Activated CD4-positive, CD25-positive, alpha-beta regulatory T cell treated with anti-CD3 and anti-CD28 coated beads, Interleukin-2, amount 50 U/mL, for 24 hours (primary cell): ENCODE measurements around the gene CTSZ.
"Not testable (repeated sequence)": the region's sequence is repeated elsewhere in the genome, so short reads cannot be mapped to it uniquely, and the experiment has no call there.

Experiments used
- ATAC-seq, 2 donors: fragments of 150-1000 bp; cut with Tn5 transposase; one replicate each; pipeline ENCODE4 v1.10.0; 2021; ENCODE audit warnings: mild to moderate bottlenecking in 1 of 2, moderate library complexity in 1 of 2

CTSZ gene

DNA sequence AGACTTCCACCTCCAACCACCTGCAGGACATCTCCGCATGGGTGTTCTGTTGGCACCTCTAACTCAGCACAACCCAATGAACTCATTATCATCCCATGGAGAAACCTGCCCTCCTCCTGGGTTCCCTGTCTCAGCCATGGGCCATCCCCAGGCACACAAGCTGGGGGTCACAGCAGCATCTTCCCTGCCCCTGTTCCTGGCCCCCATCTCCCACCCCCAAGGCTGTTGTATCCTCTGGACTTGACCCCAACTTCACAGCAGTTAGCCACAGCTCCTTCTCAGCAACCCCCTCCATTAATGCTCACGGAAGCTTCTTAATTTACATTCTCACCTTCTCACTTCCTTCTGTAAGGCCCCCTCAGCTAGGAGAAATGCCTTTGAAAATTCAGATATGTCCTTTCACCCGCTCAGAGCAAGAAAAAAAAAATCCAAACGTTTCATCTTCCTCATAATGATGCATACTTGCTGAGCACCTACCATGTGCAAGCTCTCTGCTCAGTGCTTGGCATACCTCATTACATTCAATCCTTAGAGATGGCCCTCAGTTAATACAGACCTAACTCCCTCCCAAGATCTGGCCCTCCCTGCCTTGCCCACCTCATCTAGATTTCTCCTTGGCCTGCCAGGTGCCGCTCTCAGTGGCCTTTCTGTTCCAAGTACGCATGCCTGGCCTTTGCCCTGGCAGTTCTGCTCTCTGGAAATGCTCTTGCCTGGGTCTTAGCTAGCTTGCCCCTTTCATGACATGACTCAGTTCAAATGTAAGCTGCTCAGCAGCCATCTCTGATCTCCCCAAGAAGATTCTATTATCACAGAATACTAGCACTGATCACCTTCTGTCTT lies 28.5 kb downstream of the CTSZ start:
- ATAC-seq = no peak

- no peak for ATAC-seq
Measured at GRCh38 chr20:58976061-58976730, 30.9 kb downstream of the CTSZ start.

DNA sequence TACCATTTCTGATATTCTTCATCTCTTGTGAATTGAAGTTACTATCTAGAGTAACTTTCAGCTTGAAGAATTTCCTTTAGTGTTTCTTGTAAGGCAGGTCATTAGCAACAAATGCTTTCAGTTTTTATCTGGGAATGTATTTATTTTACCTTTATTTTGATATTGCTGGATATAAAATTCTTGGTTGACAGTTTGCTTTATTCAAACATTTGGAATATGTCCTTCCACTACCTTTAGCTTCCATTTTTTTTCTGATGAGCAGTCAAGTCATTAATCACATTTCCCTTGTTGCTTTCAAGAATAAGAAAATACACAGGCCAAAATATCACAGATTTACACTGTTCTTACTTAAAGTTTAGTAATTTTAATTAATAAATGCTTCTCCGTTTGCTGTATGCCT lies 31.7 kb downstream of the CTSZ start:
- ATAC-seq = no peak

DNA sequence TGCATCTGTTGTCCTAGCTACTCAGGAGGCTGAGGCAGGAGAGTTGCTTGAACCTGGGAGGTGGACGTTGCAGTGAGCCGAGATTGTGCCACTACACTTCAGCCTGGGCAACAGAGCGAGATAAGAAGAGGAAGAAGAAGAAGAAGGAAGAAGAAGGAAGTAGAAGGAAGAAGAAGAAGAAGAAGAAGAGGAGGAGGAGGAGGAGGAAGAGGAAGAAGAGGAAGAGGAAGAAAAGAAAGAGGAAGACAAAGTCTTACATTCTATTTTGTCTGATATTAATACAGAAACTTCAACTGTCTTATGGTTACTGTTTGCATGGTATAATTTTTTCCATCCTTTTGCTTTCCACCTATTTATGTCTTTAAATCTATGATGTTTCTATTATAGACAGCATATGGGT lies 33.2 kb downstream of the CTSZ start:
- ATAC-seq = no peak

GRCh38 chr20:58973179-58973578 lies 33.9 kb downstream of the CTSZ start:
- ATAC-seq = no peak

DNA sequence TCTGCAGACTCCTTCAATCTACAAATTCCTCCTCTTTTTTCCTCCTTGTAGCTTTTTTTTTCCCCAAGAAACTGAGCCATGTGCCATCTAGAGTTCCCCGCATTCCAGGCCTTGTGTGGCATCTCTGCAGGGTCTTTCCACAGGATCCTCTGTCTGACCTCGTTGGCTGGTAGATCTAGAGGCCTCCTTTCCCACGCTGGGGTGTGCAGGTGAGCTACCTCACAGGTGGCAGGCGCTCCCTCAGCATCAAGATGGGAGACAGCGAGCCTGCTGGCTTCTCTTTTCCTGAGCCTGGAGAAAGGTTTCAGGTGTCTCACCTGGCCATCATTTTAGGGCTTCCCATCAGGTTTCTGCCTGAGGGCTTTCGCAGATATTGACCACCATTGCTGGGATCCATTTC lies 35.6 kb downstream of the CTSZ start:
- no peak for ATAC-seq

DNA sequence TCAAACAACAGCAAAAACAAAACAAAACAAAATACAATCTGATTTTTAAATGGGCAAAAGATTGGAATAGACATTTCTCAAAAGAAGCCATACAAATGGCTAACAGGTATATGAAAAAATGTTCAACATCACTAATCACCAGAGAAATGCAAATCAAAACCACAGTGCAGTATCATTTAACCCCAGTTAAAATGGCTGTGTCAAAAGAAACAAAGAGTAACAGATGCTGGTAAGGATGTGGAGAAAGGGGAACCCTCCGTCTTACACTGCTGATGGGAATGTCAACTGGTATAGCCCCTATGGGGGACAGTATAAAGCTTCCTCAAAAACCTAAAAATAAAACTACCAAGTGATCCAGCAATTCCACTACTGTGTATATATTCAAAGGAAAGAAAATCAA lies 36.9 kb downstream of the CTSZ start:
- ATAC-seq = no peak

DNA sequence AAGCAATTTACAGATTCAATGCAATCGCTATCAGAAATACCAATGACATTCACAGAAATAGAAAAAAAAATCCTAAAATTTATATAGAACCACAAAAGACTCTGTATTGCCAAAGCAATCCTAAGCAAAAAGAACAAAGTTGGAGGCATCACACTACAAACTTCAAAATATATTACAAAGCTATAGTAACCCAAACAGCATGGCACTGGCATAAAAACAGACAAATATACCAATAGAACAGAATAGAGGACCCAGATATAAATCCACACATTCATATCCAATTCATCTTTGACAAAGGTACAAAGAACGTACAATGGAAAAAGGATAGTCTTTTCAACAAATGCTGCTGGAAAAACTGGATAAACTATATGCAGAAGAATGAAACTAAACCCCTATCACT lies 37.6 kb downstream of the CTSZ start:
- no peak for ATAC-seq

- ATAC-seq = no peak
Measured at GRCh38 chr20:58967652-58968429, 39.2 kb downstream of the CTSZ start.

- no peak for ATAC-seq
Measured at GRCh38 chr20:58965270-58966064, 41.6 kb downstream of the CTSZ start.

- not testable (repeated sequence) for ATAC-seq
Measured at GRCh38 chr20:58963922-58964321, 43.1 kb downstream of the CTSZ start.

DNA sequence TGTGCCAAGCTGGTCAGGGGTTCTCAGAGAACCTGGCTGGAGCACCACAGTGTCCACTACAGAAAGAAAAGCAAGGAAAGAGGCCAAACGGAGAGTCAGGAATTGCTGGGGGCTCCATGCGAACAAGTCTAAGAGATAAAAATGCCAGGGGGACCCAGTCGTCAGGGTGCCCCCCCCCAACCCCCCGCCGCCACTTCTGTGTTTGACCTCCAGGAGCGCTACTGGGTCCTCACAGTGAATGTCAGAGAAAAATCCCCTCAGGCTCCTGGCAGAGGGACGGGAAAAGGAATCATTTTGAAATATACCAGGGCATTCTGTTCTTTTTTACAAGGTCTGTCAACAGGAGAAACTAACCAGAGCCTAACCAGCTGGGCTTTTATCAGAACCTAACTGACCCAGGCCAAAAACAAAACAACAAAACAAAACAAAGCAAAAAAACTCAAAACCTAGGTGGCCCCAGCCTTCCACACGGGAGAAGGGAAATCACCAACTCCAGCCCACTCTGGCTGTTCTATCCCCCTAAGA lies 43.9 kb downstream of the CTSZ start:
- ATAC-seq = no peak

- ATAC-seq = no peak
Measured at GRCh38 chr20:58959652-58960051, 47.4 kb downstream of the CTSZ start.

DNA sequence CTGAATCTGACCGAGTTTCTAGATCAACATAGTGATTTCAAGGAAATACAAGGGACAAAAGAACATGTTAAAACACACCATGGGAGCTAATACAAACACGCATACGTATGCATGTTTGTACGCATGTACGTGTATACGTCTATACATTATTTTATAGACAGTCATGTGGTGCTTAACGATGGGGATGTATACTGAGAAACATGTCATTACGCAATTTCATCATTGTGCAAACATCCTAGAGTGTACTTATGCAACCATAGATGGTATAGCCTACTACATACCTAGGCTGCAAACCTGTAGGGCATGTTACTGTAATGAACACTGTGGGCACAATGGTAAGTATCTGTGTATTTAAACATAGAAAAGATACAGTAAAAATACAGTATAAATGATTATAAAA lies 51.0 kb downstream of the CTSZ start:
- ATAC-seq = no peak

GRCh38 chr20:58953050-58953449 lies 54.0 kb downstream of the CTSZ start:
- no peak for ATAC-seq

- ATAC-seq = no peak
Measured at GRCh38 chr20:58950603-58951002, 56.5 kb downstream of the CTSZ start.

DNA sequence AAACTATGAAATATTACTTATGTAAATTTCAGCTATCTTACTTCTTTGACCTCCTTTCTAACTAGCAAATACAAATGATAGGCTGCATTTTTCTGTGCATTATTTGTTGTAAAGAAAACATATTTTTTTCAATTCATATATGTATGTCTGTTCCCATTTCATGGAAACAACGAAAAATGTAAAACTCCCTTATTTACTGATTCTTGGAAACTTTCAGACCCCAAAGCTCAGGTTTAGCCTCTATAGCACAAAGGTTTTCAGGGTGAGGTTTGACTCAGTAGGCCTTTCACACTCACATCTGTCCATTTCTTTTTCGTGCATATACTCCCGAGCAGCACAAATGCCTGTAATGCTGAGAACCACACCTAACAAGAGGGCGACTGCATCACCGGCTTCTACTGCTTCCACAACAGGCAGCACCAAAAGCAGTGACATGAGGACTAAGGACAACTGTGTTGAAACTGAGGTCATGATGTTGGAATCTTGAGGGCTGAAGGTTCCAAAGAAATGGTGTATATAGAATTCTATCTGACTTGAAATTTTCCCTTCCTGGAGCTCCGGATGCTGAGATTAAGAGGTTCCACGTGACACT lies 59.2 kb downstream of the CTSZ start:
- not testable (repeated sequence) for ATAC-seq

GRCh38 chr20:58945965-58946631 lies 61.0 kb downstream of the CTSZ start:
- ATAC-seq = no peak
